Measurements from ENCODE around the gene UNC50. TPM values are rescaled to one million over a fixed set of nuclear protein-coding genes. Genes with fewer than 3 reads are reported as not detected.
"Not testable (repeated sequence)": the region's sequence is repeated elsewhere in the genome, so short reads cannot be mapped to it uniquely, and the experiment has no call there.

Gene UNC50
- polyA plus RNA-seq, 1 donor (not counting 4 experiments of a cell fraction or from before 2014, with no cell fraction given), result 75.2 TPM

GRCh38 chr2:98656800-98657199, 48.4 kb downstream of the UNC50 start:
- Histone ChIP-seq H3K27me3 (ENCODE audit: control insufficient read depth, extremely low read depth, insufficient read depth, low read length) (no peaks in the 10 kb centered on the region), H3K9me3 (ENCODE audit: control insufficient read depth, low read depth, low read length) (no peaks in the 10 kb centered on the region), H3K36me3 (ENCODE audit: control insufficient read depth in 2 of 2, extremely low read depth in 1 of 2, insufficient read depth in 2 of 2, low read length in 2 of 2) (no peaks in the 10 kb centered on the region), H3K9me1 (ENCODE audit: control insufficient read depth, extremely low read depth, insufficient read depth, low read length) (no peaks in the 10 kb centered on the region), H3K4me1 (ENCODE audit: control insufficient read depth, extremely low read depth, insufficient read depth, low read length) (no peaks in the 10 kb centered on the region), H3K4me2 (ENCODE audit: control insufficient read depth, extremely low read depth, insufficient read depth, low read depth, low read length) (no peak overlapping the region), H2AFZ (ENCODE audit: control insufficient read depth, low read length) (no peak overlapping the region), H3K27ac (ENCODE audit: control insufficient read depth, insufficient read depth, low read length) (no peak overlapping the region), H3K4me3 (ENCODE audit: control insufficient read depth in 2 of 3, extremely low read depth in 1 of 3, insufficient read depth in 2 of 3, low read depth in 1 of 3, low read length in 3 of 3) (no peak overlapping the region), H4K20me1 (ENCODE audit: control insufficient read depth, extremely low read depth, insufficient read depth, low read length) (no peaks in the 10 kb centered on the region), H3K79me2 (ENCODE audit: control insufficient read depth, insufficient read depth, low read length) (no peaks in the 10 kb centered on the region), H3K9ac (ENCODE audit: control insufficient read depth, extremely low read depth, insufficient read depth, low read length) (no peak overlapping the region)
- dilution Hi-C loops (cut with MboI; ENCODE audit: extremely low pct_ligation_motif_present, low sequenced_read_pairs), result no loop called here
- FAIRE-seq (no peak), DNase-seq (ENCODE audit: low read depth, low spot score) (no peak)
- no peak for TF ChIP-seq EZH2 (IDR thresholded peaks at IDR 0.05; ENCODE audit: low read length)
- TF ChIP-seq, protein P1, sequence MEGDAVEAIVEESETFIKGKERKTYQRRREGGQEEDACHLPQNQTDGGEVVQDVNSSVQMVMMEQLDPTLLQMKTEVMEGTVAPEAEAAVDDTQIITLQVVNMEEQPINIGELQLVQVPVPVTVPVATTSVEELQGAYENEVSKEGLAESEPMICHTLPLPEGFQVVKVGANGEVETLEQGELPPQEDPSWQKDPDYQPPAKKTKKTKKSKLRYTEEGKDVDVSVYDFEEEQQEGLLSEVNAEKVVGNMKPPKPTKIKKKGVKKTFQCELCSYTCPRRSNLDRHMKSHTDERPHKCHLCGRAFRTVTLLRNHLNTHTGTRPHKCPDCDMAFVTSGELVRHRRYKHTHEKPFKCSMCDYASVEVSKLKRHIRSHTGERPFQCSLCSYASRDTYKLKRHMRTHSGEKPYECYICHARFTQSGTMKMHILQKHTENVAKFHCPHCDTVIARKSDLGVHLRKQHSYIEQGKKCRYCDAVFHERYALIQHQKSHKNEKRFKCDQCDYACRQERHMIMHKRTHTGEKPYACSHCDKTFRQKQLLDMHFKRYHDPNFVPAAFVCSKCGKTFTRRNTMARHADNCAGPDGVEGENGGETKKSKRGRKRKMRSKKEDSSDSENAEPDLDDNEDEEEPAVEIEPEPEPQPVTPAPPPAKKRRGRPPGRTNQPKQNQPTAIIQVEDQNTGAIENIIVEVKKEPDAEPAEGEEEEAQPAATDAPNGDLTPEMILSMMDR (optimal IDR thresholded peaks at IDR 0.05 in 1 of 3, IDR thresholded peaks at IDR 0.05 in 1 of 3, conservative IDR thresholded peaks at IDR 0.05 in 1 of 3; ENCODE audit: extremely low read depth in 1 of 3, insufficient read depth in 2 of 3, low read length in 3 of 3), result no peak

DNA sequence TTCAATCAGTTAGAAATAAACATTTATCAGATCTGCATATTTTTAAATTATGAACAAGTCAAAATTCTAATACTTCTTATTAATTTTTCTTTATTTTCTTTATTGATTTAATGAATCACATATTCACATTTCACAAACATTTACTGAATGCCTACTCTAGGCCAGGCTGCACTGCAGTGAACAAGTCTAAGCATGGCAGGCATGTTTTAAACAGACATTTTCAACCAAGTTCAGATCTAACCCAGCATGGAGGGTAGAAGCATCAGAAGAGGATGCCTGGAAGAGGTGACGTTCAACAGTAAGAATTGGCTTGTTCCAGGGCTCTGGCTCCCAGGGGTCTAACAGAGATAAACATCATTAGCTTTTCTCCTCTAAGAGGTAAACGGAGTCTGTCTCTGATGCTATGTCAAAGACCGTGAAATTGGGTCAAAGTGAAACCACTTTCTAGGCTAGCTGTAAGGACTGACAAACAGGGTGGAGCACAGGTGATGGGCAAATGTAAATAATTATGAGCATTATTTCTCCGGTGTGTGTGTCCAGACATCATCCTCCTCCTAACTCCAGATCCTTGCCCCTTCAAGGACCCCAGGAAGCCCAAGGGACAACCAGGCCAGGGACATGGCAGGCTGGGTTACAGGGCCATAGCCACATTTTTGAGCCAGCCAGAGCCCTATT, 50.6 kb downstream of the UNC50 start:
- Histone ChIP-seq H3K9me3 (ENCODE audit: control insufficient read depth, low read depth, low read length) (no peaks in the 10 kb centered on the region), H3K9ac (ENCODE audit: control insufficient read depth, extremely low read depth, insufficient read depth, low read length) (no peak overlapping the region), H3K4me3 (ENCODE audit: control insufficient read depth in 2 of 3, extremely low read depth in 1 of 3, insufficient read depth in 2 of 3, low read depth in 1 of 3, low read length in 3 of 3) (no peak overlapping the region), H3K79me2 (ENCODE audit: control insufficient read depth, insufficient read depth, low read length) (no peaks in the 10 kb centered on the region), H3K4me2 (ENCODE audit: control insufficient read depth, extremely low read depth, insufficient read depth, low read depth, low read length) (no peak overlapping the region), H3K9me1 (ENCODE audit: control insufficient read depth, extremely low read depth, insufficient read depth, low read length) (no peaks in the 10 kb centered on the region), H3K4me1 (ENCODE audit: control insufficient read depth, extremely low read depth, insufficient read depth, low read length) (no peaks in the 10 kb centered on the region), H3K27me3 (ENCODE audit: control insufficient read depth, extremely low read depth, insufficient read depth, low read length) (no peaks in the 10 kb centered on the region), H2AFZ (ENCODE audit: control insufficient read depth, low read length) (no peak overlapping the region), H3K36me3 (ENCODE audit: control insufficient read depth in 2 of 2, extremely low read depth in 1 of 2, insufficient read depth in 2 of 2, low read length in 2 of 2) (no peaks in the 10 kb centered on the region), H4K20me1 (ENCODE audit: control insufficient read depth, extremely low read depth, insufficient read depth, low read length) (no peaks in the 10 kb centered on the region), H3K27ac (ENCODE audit: control insufficient read depth, insufficient read depth, low read length) (no peak overlapping the region)
- no peak for TF ChIP-seq EZH2 (IDR thresholded peaks at IDR 0.05; ENCODE audit: low read length)
- TF ChIP-seq, protein P1 (optimal IDR thresholded peaks at IDR 0.05 in 1 of 3, IDR thresholded peaks at IDR 0.05 in 1 of 3, conservative IDR thresholded peaks at IDR 0.05 in 1 of 3; ENCODE audit: extremely low read depth in 1 of 3, insufficient read depth in 2 of 3, low read length in 3 of 3), result no peak
- DNase-seq (ENCODE audit: low read depth, low spot score), result no peak
- dilution Hi-C loops (cut with MboI; ENCODE audit: extremely low pct_ligation_motif_present, low sequenced_read_pairs), result no loop called here
- peak; percentile 17 for FAIRE-seq

DNA sequence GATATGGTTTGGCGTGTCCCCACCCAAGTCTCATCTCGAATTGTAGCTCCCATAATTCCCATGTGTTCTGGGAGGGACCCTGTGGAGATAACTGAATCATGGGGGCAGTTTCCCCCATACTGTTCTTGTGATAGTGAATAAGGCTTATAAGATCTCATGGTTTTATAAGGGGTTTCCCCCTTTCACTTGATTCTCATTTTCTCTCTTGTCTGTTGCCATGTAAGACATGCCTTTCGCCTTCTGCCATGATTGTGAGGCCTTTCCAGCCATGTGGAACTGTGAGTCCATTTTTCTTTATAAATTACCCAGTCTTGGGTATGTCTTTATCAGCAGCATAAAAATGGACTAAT, 51.1 kb downstream of the UNC50 start:
- H3K9me3 ChIP-seq (ENCODE audit: control insufficient read depth, low read depth, low read length); H3K36me3 ChIP-seq (ENCODE audit: control insufficient read depth in 2 of 2, extremely low read depth in 1 of 2, insufficient read depth in 2 of 2, low read length in 2 of 2); H3K27ac ChIP-seq (ENCODE audit: control insufficient read depth, insufficient read depth, low read length); H3K4me2 ChIP-seq (ENCODE audit: control insufficient read depth, extremely low read depth, insufficient read depth, low read depth, low read length); dilution Hi-C loops (cut with MboI; ENCODE audit: extremely low pct_ligation_motif_present, low sequenced_read_pairs); H3K9ac ChIP-seq (ENCODE audit: control insufficient read depth, extremely low read depth, insufficient read depth, low read length); H2AFZ ChIP-seq (ENCODE audit: control insufficient read depth, low read length); DNase-seq (ENCODE audit: low read depth, low spot score); H3K79me2 ChIP-seq (ENCODE audit: control insufficient read depth, insufficient read depth, low read length); H3K4me1 ChIP-seq (ENCODE audit: control insufficient read depth, extremely low read depth, insufficient read depth, low read length); FAIRE-seq; H3K9me1 ChIP-seq (ENCODE audit: control insufficient read depth, extremely low read depth, insufficient read depth, low read length); H3K4me3 ChIP-seq (ENCODE audit: control insufficient read depth in 2 of 3, extremely low read depth in 1 of 3, insufficient read depth in 2 of 3, low read depth in 1 of 3, low read length in 3 of 3); H3K27me3 ChIP-seq (ENCODE audit: control insufficient read depth, extremely low read depth, insufficient read depth, low read length); H4K20me1 ChIP-seq (ENCODE audit: control insufficient read depth, extremely low read depth, insufficient read depth, low read length): not testable (repeated sequence)

Data from keratinocyte (primary cell).